H1 (cell line): ENCODE data around the gene PDK2. TPM values are rescaled to one million over a fixed set of nuclear protein-coding genes. Genes with fewer than 3 reads are reported as not detected.

ENCODE experiments used
- CTCF ChIA-PET: fragments of 300-600 bp; sonication (Branson Sonifier 250); formaldehyde crosslinking; loops from one replicate; lab custom pipeline; 2021; ENCODE audit not compliant: partially characterized antibody; lab: Charles Lee
- POLR2A ChIA-PET: fragments of 300-600 bp; sonication (Branson Sonifier 250); formaldehyde crosslinking; loops from one replicate; lab custom pipeline; 2021; ENCODE audit warnings: inconsistent platforms; ENCODE audit not compliant: partially characterized antibody; lab: Charles Lee
- DNase-seq, 2 experiments: peaks; one replicate each; pipeline versions ENCODE4 v3.0.0 to v3.0.0-alpha.2; 2010 to 2022; ENCODE audit warnings: low spot score in 2 of 2, low read depth in 1 of 2, mixed read lengths in 1 of 2
- FAIRE-seq: peaks from 2 replicates; lab custom pipeline; 2011; peaks lifted over from hg19 to GRCh38; lab: Jason Lieb, UNC
- H2AFZ ChIP-seq: 2 replicates; pipeline ENCODE4 v1.8.1; 2012; ENCODE audit warnings: low read length, inconsistent platforms
- H2AK5ac ChIP-seq: 2 replicates; pipeline ENCODE4 v1.6.1; 2013; ENCODE audit warnings: low read depth, low read length
- H2BK120ac ChIP-seq: replicated peaks from 2 replicates; pipeline ENCODE3; 2013; ENCODE audit warnings: low read depth, low read length, inconsistent platforms
- H2BK12ac ChIP-seq: 2 replicates; pipeline ENCODE4 v1.6.1; 2013; ENCODE audit warnings: low read depth, low read length
- H2BK15ac ChIP-seq: 2 replicates; pipeline ENCODE4 v1.6.1; 2013; ENCODE audit warnings: low read length
- H2BK20ac ChIP-seq: 2 replicates; pipeline ENCODE4 v1.6.1; 2013; ENCODE audit warnings: low read length
- H2BK5ac ChIP-seq: 2 replicates; pipeline ENCODE4 v1.6.1; 2013; ENCODE audit warnings: low read depth, low read length
- H3K14ac ChIP-seq: 2 replicates; pipeline ENCODE4 v1.6.1; 2013; ENCODE audit warnings: inconsistent platforms; ENCODE audit not compliant: insufficient read length
- H3K18ac ChIP-seq: 2 replicates; pipeline ENCODE4 v1.6.1; 2013; ENCODE audit warnings: low read length; ENCODE audit errors: extremely low read depth
- H3K23ac ChIP-seq: 2 replicates; pipeline ENCODE4 v1.6.1; 2013; ENCODE audit warnings: inconsistent platforms; ENCODE audit not compliant: insufficient read length
- H3K23me2 ChIP-seq: 2 replicates; pipeline ENCODE4 v1.6.1; 2013; ENCODE audit warnings: low read depth, low read length
- H3K27ac ChIP-seq: 2 replicates; pipeline ENCODE4 v1.6.1; 2011; ENCODE audit warnings: low read depth, low read length, inconsistent platforms
- H3K27me3 ChIP-seq, 4 experiments: replicated peaks in 1 of 4; 1 replicate in 1 of 4; 2 replicates in 3 of 4; pipeline versions ENCODE4 v1.6.1 to v1.8.1; 2011 to 2013; ENCODE audit warnings: low read length in 3 of 4, mild to moderate bottlenecking in 3 of 4, inconsistent platforms in 2 of 4, mixed read lengths in 2 of 4, moderate library complexity in 1 of 4; ENCODE audit not compliant: control insufficient read depth in 3 of 4, insufficient read depth in 3 of 4; ENCODE audit errors: extremely low read depth in 1 of 4
- H3K36me3 ChIP-seq, 4 experiments: 2 replicates each; pipeline versions ENCODE4 v1.6.1 to v1.8.1; 2011 to 2013; ENCODE audit warnings: mild to moderate bottlenecking in 4 of 4, low read length in 3 of 4, moderate library complexity in 2 of 4, control low read depth in 1 of 4, inconsistent platforms in 1 of 4; ENCODE audit not compliant: insufficient read depth in 4 of 4, control insufficient read depth in 2 of 4
- H3K4ac ChIP-seq: replicated peaks from 2 replicates; pipeline ENCODE3; 2013; ENCODE audit warnings: low read length, low read depth, mixed read lengths, inconsistent platforms; ENCODE audit not compliant: insufficient read length
- H3K4me1 ChIP-seq, 4 experiments: replicated peaks in 1 of 4; 1 replicate in 1 of 4; 2 replicates in 3 of 4; pipeline versions ENCODE4 v1.6.1 to v1.8.1; 2011 to 2013; ENCODE audit warnings: low read length in 3 of 4, inconsistent platforms in 2 of 4, mixed read lengths in 1 of 4; ENCODE audit not compliant: insufficient read depth in 4 of 4, control insufficient read depth in 3 of 4
- H3K4me2 ChIP-seq, 2 experiments: 2 replicates each; pipeline versions ENCODE4 v1.6.1 to v1.8.1; 2011 to 2013; ENCODE audit warnings: low read depth in 2 of 2, low read length in 2 of 2, control low read depth in 1 of 2, inconsistent platforms in 1 of 2, mild to moderate bottlenecking in 1 of 2; ENCODE audit not compliant: insufficient read depth in 1 of 2
- H3K4me3 ChIP-seq, 4 experiments: fragments of 200-600, 300-600 bp in 1 of 4; sonication (generic), shearing (Covaris generic), sonication (Bioruptor Twin) in 1 of 4; 2 replicates each; pipeline versions ENCODE4 v1.5.1 to v1.8.1; 2011 to 2016; ENCODE audit warnings: low read length in 4 of 4, low read depth in 3 of 4, control low read depth in 2 of 4, inconsistent platforms in 2 of 4, mild to moderate bottlenecking in 2 of 4, mixed read lengths in 1 of 4, moderate library complexity in 1 of 4; ENCODE audit not compliant: insufficient read depth in 2 of 4; ENCODE audit errors: extremely low read depth in 1 of 4
- H3K56ac ChIP-seq: replicated peaks from 2 replicates; pipeline ENCODE3; 2013; ENCODE audit warnings: low read depth, mild to moderate bottlenecking, mixed read lengths, low read length, inconsistent platforms; ENCODE audit not compliant: insufficient read length
- H3K79me1 ChIP-seq: 2 replicates; pipeline ENCODE4 v1.6.1; 2013; ENCODE audit warnings: low read depth, low read length, control low read depth
- H3K79me2 ChIP-seq, 2 experiments: 2 replicates each; pipeline versions ENCODE4 v1.6.1 to v1.8.1; 2012 to 2013; ENCODE audit warnings: low read length in 2 of 2, mild to moderate bottlenecking in 2 of 2, inconsistent platforms in 1 of 2; ENCODE audit not compliant: insufficient read depth in 2 of 2, control insufficient read depth in 1 of 2
- H3K9ac ChIP-seq, 4 experiments: replicated peaks in 1 of 4; 1 replicate in 1 of 4; 2 replicates in 3 of 4; pipeline versions ENCODE4 v1.6.1 to v1.8.1; 2011 to 2013; ENCODE audit warnings: low read depth in 3 of 4, low read length in 3 of 4, control low read depth in 2 of 4, mild to moderate bottlenecking in 2 of 4, moderate library complexity in 2 of 4, inconsistent platforms in 1 of 4; ENCODE audit errors: extremely low read depth in 1 of 4
- H3K9me3 ChIP-seq, 2 experiments: 2 replicates each; pipeline versions ENCODE4 v1.6.1 to v1.8.1; 2012 to 2013; ENCODE audit warnings: mild to moderate bottlenecking in 2 of 2, moderate library complexity in 2 of 2, control low read depth in 1 of 2, inconsistent platforms in 1 of 2, low read depth in 1 of 2, low read length in 1 of 2, mixed read lengths in 1 of 2; ENCODE audit not compliant: insufficient read depth in 2 of 2
- H4K20me1 ChIP-seq, 2 experiments: replicated peaks in 1 of 2; 2 replicates each; pipeline versions ENCODE3 to v1.8.1; 2011 to 2013; ENCODE audit warnings: inconsistent platforms in 2 of 2, low read length in 2 of 2, mild to moderate bottlenecking in 1 of 2; ENCODE audit not compliant: insufficient read depth in 2 of 2, control insufficient read depth in 1 of 2
- H4K5ac ChIP-seq: 2 replicates; pipeline ENCODE4 v1.6.1; 2013; ENCODE audit warnings: low read length, low read depth, mixed read lengths, inconsistent platforms; ENCODE audit not compliant: insufficient read length
- H4K8ac ChIP-seq: 2 replicates; pipeline ENCODE4 v1.8.0; 2013; ENCODE audit warnings: mild to moderate bottlenecking, moderate library complexity, low read length, inconsistent platforms; ENCODE audit not compliant: insufficient read depth; ENCODE audit errors: extremely low read depth
- H4K91ac ChIP-seq: replicated peaks from 2 replicates; pipeline ENCODE3; 2013; ENCODE audit warnings: low read length, mixed read lengths, inconsistent platforms; ENCODE audit not compliant: insufficient read length
- BACH1 ChIP-seq: IDR thresholded peaks from 2 replicates; pipeline ENCODE4 v1.6.1; 2012; ENCODE audit warnings: low read length, improper control_type of control experiment
- BRCA1 ChIP-seq: IDR thresholded peaks from 2 replicates; pipeline ENCODE4 v1.6.1; 2012; ENCODE audit warnings: low read depth, low read length, improper control_type of control experiment
- CBX5 ChIP-seq: fragments of 300-800, 300-1000 bp; sonication (generic); IDR thresholded peaks from 2 replicates; pipeline ENCODE4 v1.7.1; 2016; ENCODE audit warnings: antibody characterized with exemption, low read length, low read depth
- EP300 ChIP-seq, 2 experiments: IDR thresholded peaks; 1 replicate in 1 of 2; 2 replicates in 1 of 2; pipeline ENCODE4 v1.6.1; 2011 to 2012; ENCODE audit warnings: low read depth in 2 of 2, low read length in 2 of 2, mild to moderate bottlenecking in 2 of 2, borderline replicate concordance in 1 of 2, inconsistent platforms in 1 of 2, moderate library complexity in 1 of 2
- GTF2F1 ChIP-seq: IDR thresholded peaks from 2 replicates; pipeline ENCODE4 v1.6.1; 2012; ENCODE audit warnings: low read depth, low read length, improper control_type of control experiment, borderline replicate concordance
- JUND ChIP-seq: IDR thresholded peaks from 2 replicates; pipeline ENCODE4 v1.6.1; 2011; ENCODE audit warnings: mild to moderate bottlenecking, improper control_type of control experiment, low read length
- SP2 ChIP-seq: IDR thresholded peaks from 2 replicates; pipeline ENCODE4 v1.6.1; 2012; ENCODE audit warnings: mild to moderate bottlenecking, low read length, inconsistent platforms
- WGBS, 2 experiments: shearing (Covaris generic) in 1 of 2; methylation state at CpG; one replicate each; pipeline versions ENCODE4 v1.1.6 to v1.1.7; 2013 to 2015; ENCODE audit warnings: low lambda C conversion rate in 2 of 2, mixed read lengths in 2 of 2, inconsistent platforms in 1 of 2, low coverage in 1 of 2, missing lambda C conversion rate in 1 of 2; ENCODE audit not compliant: insufficient replicate concordance in 2 of 2, insufficient coverage in 1 of 2, insufficient read length in 1 of 2; ENCODE audit errors: extremely low coverage in 1 of 2, missing lambda C conversion rate in 1 of 2; 5-methylcytosine and 5-hydroxymethylcytosine counted together
- polyA plus RNA-seq, 7 experiments: library from polyadenylated mRNA; depleted of rRNA in 3 of 7; stranded (reverse) in 5 of 7; unstranded in 2 of 7; fragments of >200 nt in 5 of 7; fragments of 200-250 nt in 2 of 7; gene quantifications; 1 replicate in 5 of 7; 2 replicates in 1 of 7; 4 replicates in 1 of 7; pipeline versions ENCODE4 v1.2.1 to v1.2.3, GENCODE V29; 2011 to 2013; ENCODE audit warnings: missing spikeins in 2 of 7, mixed read lengths in 2 of 7
- total RNA-seq: library from RNA; stranded (reverse); fragmentation: NEBNext Ultra II Directional; extraction: Animal tissue kit (Norgen Biotek cat#: 25700); gene quantifications from 2 replicates; pipeline ENCODE4 v1.2.1, GENCODE V29; 2021
- TF ChIP-seq, protein P1 (sequence below), 3 experiments: IDR thresholded peaks; 1 replicate in 2 of 3; 2 replicates in 1 of 3; pipeline versions ENCODE4 v1.5.1 to v1.6.1; 2011; ENCODE audit warnings: low read length in 3 of 3, mild to moderate bottlenecking in 3 of 3, inconsistent platforms in 2 of 3, low read depth in 1 of 3, moderate library complexity in 1 of 3; ENCODE audit not compliant: insufficient read depth in 1 of 3; ENCODE audit errors: control extremely low read depth in 1 of 3

Gene PDK2
- total and polyA plus RNA-seq, 2 of the 8 experiments (the other 6 are each of a cell fraction or from before 2014, with no cell fraction given): 18.3 to 121 TPM

GRCh38 chr17:50090971-50091917, 3.9 kb upstream of the PDK2 start:
- no peak overlapping the region; the same call in 1 of the 2 replicates for H2BK12ac ChIP-seq
- no peaks in the 10 kb centered on the region for H3K79me1 ChIP-seq
- H2AFZ ChIP-seq: no peak overlapping the region
- H3K4me3 ChIP-seq: no peak overlapping the region
- H3K4ac ChIP-seq: no peak overlapping the region
- H3K4me2 ChIP-seq: no peak overlapping the region
- no peak overlapping the region for H2BK120ac ChIP-seq
- H3K56ac ChIP-seq: no peak overlapping the region
- no peak overlapping the region for H3K9ac ChIP-seq
- H3K27me3 ChIP-seq: peaks cover 0 to 3% (median 0%) of the 10 kb centered on the region in 4 experiments; a peak in 3 of 7 replicates
- H3K79me2 ChIP-seq: peaks cover 0 to 4% of the 10 kb centered on the region in 2 experiments; a peak in 1 of 4 replicates
- peaks cover 13% of the 10 kb centered on the region for H3K23me2 ChIP-seq
- H2BK15ac ChIP-seq: 0 out of 2 replicates have a peak overlapping the region, but pooled peaks have one; percentile 72
- ChIA-PET CTCF (interaction anchor here (0.5 to 15.7 kb wide), 22 partner anchors 10 to 231 kb away, joined by 3 to 412 read pairs (median 5); partner anchors contain the start of gene ITGA3), POLR2A (interaction anchor here (1.1 to 1.3 kb wide), 2 partner anchors 10 to 15 kb away, joined by 3 read pairs; no protein-coding TSS in a partner anchor)
- no peak overlapping the region for H4K5ac ChIP-seq
- peaks cover 0 to 5% (median 2%) of the 10 kb centered on the region in 4 experiments; a peak in 5 of 7 replicates for H3K4me1 ChIP-seq
- H2BK20ac ChIP-seq: no peak overlapping the region
- WGBS, 2 experiments: 78% methylated on average over 15 of the region's 15 CpGs; no CpG with 5 or more reads in 1 of the 2 experiments
- no peaks in the 10 kb centered on the region for H3K36me3 ChIP-seq
- H4K20me1 ChIP-seq: no peaks in the 10 kb centered on the region
- no peak overlapping the region for H3K18ac ChIP-seq
- no peak overlapping the region for H2BK5ac ChIP-seq
- no peaks in the 10 kb centered on the region for H3K9me3 ChIP-seq
- no peak overlapping the region for H3K14ac ChIP-seq
- H2AK5ac ChIP-seq: no peak overlapping the region
- no peak overlapping the region; the same call in 1 of the 2 replicates for H4K8ac ChIP-seq
- H3K27ac ChIP-seq: no peak overlapping the region
- DNase-seq: no peak
- H3K23ac ChIP-seq: no peak overlapping the region
- no peak overlapping the region for H4K91ac ChIP-seq
- no peak for FAIRE-seq
- TF ChIP-seq GTF2F1 (no peak), BACH1 (no peak), CBX5 (no peak), EP300 (IDR thresholded peaks at IDR 0.05; ENCODE audit: borderline replicate concordance in 1 of 2, low read depth in 2 of 2, low read length in 2 of 2) (no peak), JUND (no peak), SP2 (no peak), BRCA1 (no peak)
- TF ChIP-seq, protein P1, sequence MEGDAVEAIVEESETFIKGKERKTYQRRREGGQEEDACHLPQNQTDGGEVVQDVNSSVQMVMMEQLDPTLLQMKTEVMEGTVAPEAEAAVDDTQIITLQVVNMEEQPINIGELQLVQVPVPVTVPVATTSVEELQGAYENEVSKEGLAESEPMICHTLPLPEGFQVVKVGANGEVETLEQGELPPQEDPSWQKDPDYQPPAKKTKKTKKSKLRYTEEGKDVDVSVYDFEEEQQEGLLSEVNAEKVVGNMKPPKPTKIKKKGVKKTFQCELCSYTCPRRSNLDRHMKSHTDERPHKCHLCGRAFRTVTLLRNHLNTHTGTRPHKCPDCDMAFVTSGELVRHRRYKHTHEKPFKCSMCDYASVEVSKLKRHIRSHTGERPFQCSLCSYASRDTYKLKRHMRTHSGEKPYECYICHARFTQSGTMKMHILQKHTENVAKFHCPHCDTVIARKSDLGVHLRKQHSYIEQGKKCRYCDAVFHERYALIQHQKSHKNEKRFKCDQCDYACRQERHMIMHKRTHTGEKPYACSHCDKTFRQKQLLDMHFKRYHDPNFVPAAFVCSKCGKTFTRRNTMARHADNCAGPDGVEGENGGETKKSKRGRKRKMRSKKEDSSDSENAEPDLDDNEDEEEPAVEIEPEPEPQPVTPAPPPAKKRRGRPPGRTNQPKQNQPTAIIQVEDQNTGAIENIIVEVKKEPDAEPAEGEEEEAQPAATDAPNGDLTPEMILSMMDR (IDR thresholded peaks at IDR 0.05; ENCODE audit: control extremely low read depth in 1 of 3, insufficient read depth in 1 of 3, low read depth in 1 of 3, low read length in 3 of 3): no peak
